CD14-positive monocyte (primary cell): Measurements from ENCODE around the gene TMEM232. TPM values are rescaled to one million over a fixed set of nuclear protein-coding genes. Genes with fewer than 3 reads are reported as not detected.

ENCODE experiments used
- DNase-seq, 3 donors: peaks; one replicate each; pipeline ENCODE4 v3.0.0-alpha.2; 2011 to 2022
- H2AFZ ChIP-seq: 2 replicates; pipeline ENCODE4 v1.6.0; 2012; ENCODE audit warnings: mild to moderate bottlenecking, low read depth, low read length, inconsistent platforms; ENCODE audit not compliant: insufficient read depth, poor library complexity, severe bottlenecking
- H3K27ac ChIP-seq, 2 donors: 1 replicate in 1 of 2; 2 replicates in 1 of 2; pipeline ENCODE4 v1.5.1; 2012 to 2013; ENCODE audit warnings: low read length in 2 of 2, control low read depth in 1 of 2, inconsistent platforms in 1 of 2, low read depth in 1 of 2, mild to moderate bottlenecking in 1 of 2
- H3K27me3 ChIP-seq, 2 donors: one replicate each; pipeline versions ENCODE4 v1.6.0 to v1.6.1; 2011 to 2013; ENCODE audit warnings: low read length in 2 of 2; ENCODE audit not compliant: control insufficient read depth in 2 of 2, insufficient read depth in 2 of 2
- H3K36me3 ChIP-seq, 2 donors: replicated peaks in 1 of 2; 1 replicate in 1 of 2; 2 replicates in 1 of 2; pipeline versions ENCODE4 v1.5.1 to v1.6.1; 2012 to 2013; ENCODE audit warnings: low read length in 2 of 2, control low read depth in 1 of 2, inconsistent platforms in 1 of 2, mild to moderate bottlenecking in 1 of 2; ENCODE audit not compliant: insufficient read depth in 2 of 2, control insufficient read depth in 1 of 2
- H3K4me1 ChIP-seq, 2 donors: 1 replicate in 1 of 2; 2 replicates in 1 of 2; pipeline versions ENCODE4 v1.5.1 to v1.6.1; 2012 to 2013; ENCODE audit warnings: low read length in 2 of 2, control low read depth in 1 of 2, inconsistent platforms in 1 of 2, mild to moderate bottlenecking in 1 of 2, moderate library complexity in 1 of 2; ENCODE audit not compliant: insufficient read depth in 2 of 2, control insufficient read depth in 1 of 2
- H3K4me2 ChIP-seq: replicated peaks from 2 replicates; pipeline ENCODE3; 2012; ENCODE audit warnings: low read length, moderate library complexity, mild to moderate bottlenecking; ENCODE audit not compliant: poor library complexity, severe bottlenecking; ENCODE audit errors: extremely low read depth
- H3K4me3 ChIP-seq, 3 experiments: fragments of 200-600 bp in 1 of 3; sonication (generic) in 1 of 3; replicated peaks in 1 of 3; 1 replicate in 2 of 3; 2 replicates in 1 of 3; pipeline ENCODE4 v1.5.1; 2011 to 2013; ENCODE audit warnings: low read length in 3 of 3, mild to moderate bottlenecking in 3 of 3, control low read depth in 2 of 3, low read depth in 2 of 3, inconsistent platforms in 1 of 3, moderate library complexity in 1 of 3
- H3K79me2 ChIP-seq: 2 replicates; pipeline ENCODE4 v1.6.0; 2012; ENCODE audit warnings: mild to moderate bottlenecking, control low read depth, inconsistent platforms, low read length, moderate library complexity; ENCODE audit not compliant: insufficient read depth
- H3K9ac ChIP-seq: 2 replicates; pipeline ENCODE4 v1.6.0; 2017; ENCODE audit warnings: low read length, mild to moderate bottlenecking; ENCODE audit not compliant: insufficient read depth, poor library complexity, severe bottlenecking
- H3K9me3 ChIP-seq, 2 donors: replicated peaks in 1 of 2; 1 replicate in 1 of 2; 2 replicates in 1 of 2; pipeline versions ENCODE4 v1.5.1 to v1.6.1; 2012 to 2013; ENCODE audit warnings: low read length in 2 of 2, control low read depth in 1 of 2; ENCODE audit not compliant: control insufficient read depth in 1 of 2, insufficient read depth in 1 of 2
- H4K20me1 ChIP-seq: 2 replicates; pipeline ENCODE4 v1.6.0; 2012; ENCODE audit warnings: mild to moderate bottlenecking, low read length, control low read depth, moderate library complexity; ENCODE audit not compliant: insufficient read depth
- H3K27ac Mint-ChIP-seq, 7 donors: one replicate each; pipeline ENCODE4 v1.8.0; 2020; ENCODE audit warnings: mild to moderate bottlenecking in 7 of 7, mixed read lengths in 7 of 7, moderate library complexity in 6 of 7, inconsistent platforms in 2 of 7
- H3K27me3 Mint-ChIP-seq, 3 donors: one replicate each; pipeline ENCODE4 v1.8.0; 2021 to 2022; ENCODE audit warnings: low read depth in 3 of 3, mild to moderate bottlenecking in 3 of 3, mixed read lengths in 3 of 3, moderate library complexity in 3 of 3, inconsistent platforms in 1 of 3
- H3K36me3 Mint-ChIP-seq, 2 donors: one replicate each; pipeline ENCODE4 v1.8.0; 2020; ENCODE audit warnings: mixed read lengths in 2 of 2, inconsistent platforms in 1 of 2, mild to moderate bottlenecking in 1 of 2
- H3K4me1 Mint-ChIP-seq: one replicate; pipeline ENCODE4 v1.8.0; 2020; ENCODE audit warnings: mild to moderate bottlenecking, mixed read lengths
- H3K4me3 Mint-ChIP-seq, 2 donors: one replicate each; pipeline ENCODE4 v1.8.0; 2020; ENCODE audit warnings: mild to moderate bottlenecking in 2 of 2, mixed read lengths in 2 of 2, moderate library complexity in 1 of 2
- H3K9me3 Mint-ChIP-seq, 7 donors: one replicate each; pipeline ENCODE4 v1.8.0; 2020 to 2022; ENCODE audit warnings: mixed read lengths in 7 of 7, mild to moderate bottlenecking in 6 of 7, moderate library complexity in 6 of 7, inconsistent platforms in 2 of 7
- WGBS: methylation state at CpG from one replicate; pipeline ENCODE4 v1.1.5; 2013; ENCODE audit warnings: missing lambda C conversion rate; ENCODE audit not compliant: insufficient coverage; 5-methylcytosine and 5-hydroxymethylcytosine counted together
- intact Hi-C, 2 donors: fragments of 100-400 bp; cut with micrococcal nuclease; formaldehyde crosslinking; loops; one replicate each; pipeline versions ENCODE4 v1.15.0 to v1.15.1; 2023
- polyA plus RNA-seq, 3 donors: library from polyadenylated mRNA; depleted of rRNA in 1 of 3; unstranded in 2 of 3; stranded (reverse) in 1 of 3; fragments of 300-500 nt in 2 of 3; fragments of >200 nt in 1 of 3; fragmentation: Illumina TruSeq in 2 of 3; gene quantifications; 1 replicate in 2 of 3; 2 replicates in 1 of 3; pipeline ENCODE4 v1.2.3, GENCODE V29; 2012 to 2021
- TF ChIP-seq, protein P1 (sequence below): fragments of 200-600 bp; IDR thresholded peaks from one replicate; pipeline ENCODE4 v1.8.0; 2022; ENCODE audit warnings: antibody characterized with exemption, mild to moderate bottlenecking

The TMEM232 gene
- polyA plus RNA-seq, 3 donors, result 0.04 to 1.4 (median 0.59) TPM

DNA sequence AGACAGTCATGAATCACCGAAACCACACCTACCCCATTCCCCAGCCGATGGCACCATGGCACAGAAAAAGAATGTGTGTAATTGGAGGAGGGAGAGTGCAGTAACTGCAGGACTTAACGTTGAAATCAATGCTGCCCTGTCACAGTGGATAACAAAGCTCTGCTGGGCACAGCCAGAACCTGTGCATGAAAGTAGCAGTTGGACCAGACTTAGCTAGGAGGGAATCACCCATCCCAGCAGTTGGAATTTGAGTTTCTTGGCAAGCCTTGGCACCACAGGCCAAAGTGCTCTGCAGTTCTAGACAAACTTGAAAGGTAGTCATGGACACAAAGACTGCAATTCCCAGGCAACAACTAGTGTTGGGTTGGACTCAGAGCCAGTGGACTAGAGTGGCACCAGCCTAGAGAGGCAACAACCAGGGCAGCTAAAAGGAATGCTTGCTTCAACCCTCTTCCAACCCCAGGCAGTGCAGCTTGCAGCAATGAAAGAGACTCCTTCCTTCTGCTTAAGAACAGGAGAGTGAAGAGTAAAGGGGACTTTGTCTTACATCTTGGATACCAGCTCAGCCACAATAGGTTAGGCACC, 19.1 kb downstream of the TMEM232 start:
- peak overlapping the region in 1 of 7 donors; percentile 24 for H3K27ac Mint-ChIP-seq
- no peaks in the 10 kb centered on the region for H3K36me3 ChIP-seq
- no peak for DNase-seq
- no peak overlapping the region for H3K9ac ChIP-seq
- no peaks in the 10 kb centered on the region for H3K79me2 ChIP-seq
- peaks cover 5 to 6% of the 10 kb centered on the region in 2 donors for H3K9me3 ChIP-seq
- intact Hi-C loops, result no loop called here
- no peak overlapping the region for H3K27ac ChIP-seq
- WGBS, result 33% methylated on average over 1 of the region's 3 CpGs
- no peaks in the 10 kb centered on the region for H3K4me1 ChIP-seq
- no peak overlapping the region for H2AFZ ChIP-seq
- peaks cover 3 to 16% (median 12%) of the 10 kb centered on the region in 7 donors for H3K9me3 Mint-ChIP-seq
- no peak overlapping the region for H3K4me3 ChIP-seq
- no peaks in the 10 kb centered on the region for H4K20me1 ChIP-seq
- TF ChIP-seq, protein P1, sequence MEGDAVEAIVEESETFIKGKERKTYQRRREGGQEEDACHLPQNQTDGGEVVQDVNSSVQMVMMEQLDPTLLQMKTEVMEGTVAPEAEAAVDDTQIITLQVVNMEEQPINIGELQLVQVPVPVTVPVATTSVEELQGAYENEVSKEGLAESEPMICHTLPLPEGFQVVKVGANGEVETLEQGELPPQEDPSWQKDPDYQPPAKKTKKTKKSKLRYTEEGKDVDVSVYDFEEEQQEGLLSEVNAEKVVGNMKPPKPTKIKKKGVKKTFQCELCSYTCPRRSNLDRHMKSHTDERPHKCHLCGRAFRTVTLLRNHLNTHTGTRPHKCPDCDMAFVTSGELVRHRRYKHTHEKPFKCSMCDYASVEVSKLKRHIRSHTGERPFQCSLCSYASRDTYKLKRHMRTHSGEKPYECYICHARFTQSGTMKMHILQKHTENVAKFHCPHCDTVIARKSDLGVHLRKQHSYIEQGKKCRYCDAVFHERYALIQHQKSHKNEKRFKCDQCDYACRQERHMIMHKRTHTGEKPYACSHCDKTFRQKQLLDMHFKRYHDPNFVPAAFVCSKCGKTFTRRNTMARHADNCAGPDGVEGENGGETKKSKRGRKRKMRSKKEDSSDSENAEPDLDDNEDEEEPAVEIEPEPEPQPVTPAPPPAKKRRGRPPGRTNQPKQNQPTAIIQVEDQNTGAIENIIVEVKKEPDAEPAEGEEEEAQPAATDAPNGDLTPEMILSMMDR, result no peak
- peaks cover 0 to 3% (median 2%) of the 10 kb centered on the region in 3 donors for H3K27me3 Mint-ChIP-seq
- no peaks in the 10 kb centered on the region for H3K4me1 Mint-ChIP-seq
- no peak overlapping the region for H3K4me2 ChIP-seq
- no peak overlapping the region for H3K4me3 Mint-ChIP-seq
- H3K27me3 ChIP-seq, result no peaks in the 10 kb centered on the region
- no peaks in the 10 kb centered on the region for H3K36me3 Mint-ChIP-seq

DNA sequence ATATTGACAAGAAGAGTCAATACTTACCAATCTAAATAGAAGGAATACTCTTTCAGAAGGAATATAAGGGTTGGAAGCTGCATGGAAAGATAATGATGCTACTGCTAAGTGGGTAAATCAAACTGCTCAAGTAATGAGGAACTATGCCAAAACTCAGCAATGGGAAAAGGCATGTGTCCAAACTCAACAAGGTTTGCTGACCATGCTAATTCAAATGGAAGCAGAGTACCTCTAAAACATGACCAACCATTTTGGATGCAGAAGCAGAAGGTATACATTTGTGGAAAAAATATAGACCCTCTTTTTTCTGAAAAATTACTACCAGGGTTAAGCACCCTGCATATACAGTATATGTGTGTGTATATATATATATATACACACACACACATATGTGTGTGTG, 21.1 kb downstream of the TMEM232 start:
- no peak overlapping the region for H2AFZ ChIP-seq
- no peaks in the 10 kb centered on the region for H3K4me1 Mint-ChIP-seq
- DNase-seq, result no peak
- H3K9ac ChIP-seq, result no peak overlapping the region
- peaks cover 5 to 6% of the 10 kb centered on the region in 2 donors for H3K9me3 ChIP-seq
- H3K4me2 ChIP-seq, result no peak overlapping the region
- no peak overlapping the region for H3K27ac Mint-ChIP-seq
- TF ChIP-seq, protein P1, result no peak
- no peaks in the 10 kb centered on the region for H3K36me3 Mint-ChIP-seq
- H3K9me3 Mint-ChIP-seq, result peaks cover 0 to 16% (median 6%) of the 10 kb centered on the region in 7 donors
- H3K27ac ChIP-seq, result no peak overlapping the region
- no peaks in the 10 kb centered on the region for H3K36me3 ChIP-seq
- intact Hi-C loops, result no loop called here
- H3K27me3 Mint-ChIP-seq, result peaks cover 0 to 2% (median 1%) of the 10 kb centered on the region in 3 donors
- H4K20me1 ChIP-seq, result no peaks in the 10 kb centered on the region
- H3K27me3 ChIP-seq, result no peaks in the 10 kb centered on the region
- no peaks in the 10 kb centered on the region for H3K4me1 ChIP-seq
- no peaks in the 10 kb centered on the region for H3K79me2 ChIP-seq
- no peak overlapping the region for H3K4me3 Mint-ChIP-seq
- H3K4me3 ChIP-seq, result no peak overlapping the region
